Mucosa of gallbladder (tissue), 1 donor: Measurements from ENCODE around the gene ACTRT2. TPM values are rescaled to one million over a fixed set of nuclear protein-coding genes. Genes with fewer than 3 reads are reported as not detected.

ENCODE experiments used
- DNase-seq: peaks from one replicate; pipeline ENCODE4 v3.0.0-alpha.2; 2020; ENCODE audit warnings: low spot score
- total RNA-seq: library from RNA; stranded (reverse); gene quantifications from one replicate; pipeline ENCODE4 v1.2.1, GENCODE V29; 2021
- donor health status: DM: no; HTN: no; CAD: no.

Gene ACTRT2
- total RNA-seq, 1 donor from 2014 or later = not detected

- no peak for DNase-seq
Observed at GRCh38 chr1:3032371-3033039, 11.2 kb downstream of the ACTRT2 start.

DNA sequence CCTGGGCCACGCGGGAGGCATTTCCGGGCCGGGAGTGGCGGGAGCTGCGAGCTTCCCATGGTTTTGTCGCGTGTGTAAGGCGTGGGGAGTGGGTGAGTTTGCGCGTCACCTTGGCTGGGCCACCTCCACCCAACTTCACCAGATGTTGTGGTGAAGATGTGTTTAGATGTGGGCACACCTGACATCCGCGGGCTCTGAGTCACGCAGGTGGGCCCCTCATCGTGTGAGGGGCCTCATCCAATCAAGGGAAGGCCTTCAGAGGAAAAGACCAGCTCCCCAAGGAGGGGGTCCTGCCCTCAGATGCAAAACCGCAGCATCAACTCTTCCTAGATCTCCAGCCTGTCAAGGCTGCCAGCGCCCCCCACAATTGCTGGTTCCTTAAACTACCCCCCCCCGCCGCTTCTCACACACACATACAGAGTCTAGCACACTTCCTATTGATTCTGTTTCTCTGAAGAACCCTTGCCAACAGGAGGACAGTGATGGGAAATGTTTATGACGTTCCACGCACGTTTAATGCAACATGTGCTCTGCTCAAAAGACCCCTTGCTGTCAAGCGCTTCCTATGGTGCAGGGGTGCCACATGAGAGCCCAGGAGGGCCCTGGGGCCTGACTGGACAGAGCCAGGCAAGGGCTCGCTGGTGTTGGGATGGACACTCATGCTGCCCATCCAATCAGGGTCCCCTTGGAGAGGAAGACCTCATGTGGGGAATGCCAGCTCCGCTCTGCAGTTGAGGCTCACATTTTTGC lies 11.9 kb downstream of the ACTRT2 start:
- no peak for DNase-seq

DNA sequence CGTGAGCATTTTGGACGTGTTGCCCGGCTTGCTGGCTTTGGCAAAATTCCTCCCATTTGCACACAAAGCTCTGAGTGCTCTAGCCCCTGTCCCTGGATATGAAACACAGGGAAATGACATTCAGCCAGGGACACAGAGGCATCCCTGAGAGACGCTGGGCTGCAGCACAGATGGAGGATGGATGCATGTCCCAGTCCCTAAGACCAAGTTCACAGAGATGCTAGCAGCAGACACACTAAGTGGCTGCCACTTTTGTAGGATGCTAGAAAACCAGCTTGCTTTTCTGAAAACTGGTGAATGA lies 12.5 kb downstream of the ACTRT2 start:
- DNase-seq = no peak

GRCh38 chr1:3034162-3034561 lies 12.9 kb downstream of the ACTRT2 start:
- DNase-seq = no peak

- no peak for DNase-seq
Observed at GRCh38 chr1:3034728-3035562, 13.7 kb downstream of the ACTRT2 start.

DNA sequence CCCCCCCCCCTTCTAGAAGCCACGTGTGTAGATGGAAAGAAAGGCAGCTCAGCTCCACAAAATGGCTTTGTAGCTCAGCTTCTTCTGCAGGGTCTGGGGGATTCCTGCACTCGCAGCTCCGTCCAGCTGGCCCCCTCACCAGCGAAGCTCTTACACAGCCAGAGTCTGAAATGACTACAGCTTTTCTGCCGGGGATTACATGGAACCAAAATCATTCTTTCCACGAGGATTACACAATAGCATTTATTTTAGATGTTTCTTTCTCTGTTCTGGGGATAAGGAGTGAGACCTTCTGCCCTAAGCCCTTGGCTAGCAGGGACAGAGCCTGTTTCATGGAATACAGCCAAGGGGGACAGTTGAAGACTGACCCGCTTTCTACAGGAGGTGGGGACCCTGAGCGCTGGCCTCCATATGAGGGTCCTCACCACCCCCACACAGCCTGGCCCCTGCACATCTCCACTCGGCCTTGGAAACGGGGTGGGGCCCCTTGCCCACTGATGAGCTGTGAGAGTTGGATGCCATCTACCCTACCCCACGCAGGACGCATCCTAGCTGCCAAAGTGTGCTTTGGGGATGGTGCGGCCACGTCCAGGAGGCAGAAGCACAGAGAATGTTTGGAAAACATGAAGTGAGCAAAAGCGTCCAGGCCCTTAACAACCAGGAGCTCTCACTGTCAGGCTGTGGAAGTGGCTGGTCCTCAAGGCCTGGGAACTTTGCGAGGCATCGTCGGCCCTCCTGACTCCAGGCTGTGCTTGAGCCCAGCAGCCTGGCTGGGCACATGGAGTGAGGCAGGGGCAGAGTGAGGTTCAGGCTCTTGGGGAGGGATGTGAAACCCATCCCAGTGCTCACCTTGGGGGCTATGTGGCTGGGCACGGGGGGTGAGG lies 14.5 kb downstream of the ACTRT2 start:
- no peak for DNase-seq

- DNase-seq = no peak
Observed at GRCh38 chr1:3036447-3037280, 15.4 kb downstream of the ACTRT2 start.

DNA sequence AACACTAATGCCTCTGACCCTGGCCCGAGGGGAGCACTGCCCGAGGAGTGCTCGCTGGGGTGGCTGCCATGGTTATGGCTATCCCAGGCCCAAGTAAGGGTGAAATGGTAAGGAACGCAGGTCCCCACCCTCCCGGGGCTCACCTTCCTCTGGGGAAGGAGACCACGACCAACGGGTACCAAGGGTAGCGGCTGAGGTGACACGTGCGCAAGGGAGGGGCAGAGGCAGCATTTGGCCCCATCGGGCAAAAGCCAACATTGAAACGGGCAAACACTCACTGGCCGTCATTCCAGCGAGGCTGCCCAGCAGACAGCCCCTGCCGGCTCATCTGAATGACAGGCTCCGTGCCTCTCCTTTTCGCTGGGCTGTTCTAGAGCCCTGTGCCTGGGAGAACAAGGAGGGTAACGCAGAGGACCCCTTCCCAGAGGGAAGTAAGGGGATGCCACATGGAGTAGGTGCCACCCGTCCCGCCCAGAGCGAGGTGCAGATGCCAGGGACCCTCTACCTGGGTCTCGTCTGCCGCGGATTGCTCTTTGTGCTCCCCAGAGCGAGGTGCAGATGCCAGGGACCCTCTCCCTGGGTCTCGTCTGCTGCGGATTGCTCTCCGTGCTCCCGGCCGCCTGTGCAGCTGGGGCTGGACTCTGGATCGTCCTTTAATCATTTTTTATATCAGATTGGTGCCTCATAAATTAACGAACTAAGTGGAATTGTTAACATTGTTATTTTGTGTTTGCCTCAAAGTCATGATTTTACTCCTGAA lies 16.2 kb downstream of the ACTRT2 start:
- DNase-seq = no peak

GRCh38 chr1:3038113-3038551 lies 16.9 kb downstream of the ACTRT2 start:
- no peak for DNase-seq

DNA sequence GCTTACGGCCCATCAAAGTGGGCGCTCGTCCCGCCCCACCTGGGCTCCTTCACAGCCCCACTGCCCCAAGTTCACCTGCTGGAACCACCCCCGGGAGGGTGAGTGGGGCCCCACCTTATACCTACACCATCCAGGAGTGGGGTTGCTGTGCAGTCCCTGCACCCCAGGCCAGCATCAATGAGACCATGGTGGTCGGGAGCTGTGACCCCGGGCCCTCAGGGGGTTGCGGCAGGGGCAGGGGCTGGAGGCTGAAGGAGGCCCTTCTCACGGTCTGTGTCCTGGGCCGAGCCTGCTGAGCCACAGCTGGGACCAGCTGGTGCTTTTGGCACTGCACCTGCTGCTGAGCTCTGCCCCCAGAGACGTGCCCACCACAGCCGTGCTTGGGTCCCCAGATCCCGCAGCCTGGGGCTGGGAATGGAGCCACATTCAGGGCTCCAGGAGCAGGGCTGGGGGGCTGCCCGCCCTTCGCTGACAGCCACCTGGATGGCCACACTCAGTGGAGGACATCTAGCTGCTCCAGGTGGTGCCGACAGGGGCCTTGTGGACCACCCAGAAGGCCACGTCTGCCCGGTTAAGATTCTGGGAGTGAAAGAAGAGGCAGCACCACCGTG lies 17.4 kb downstream of the ACTRT2 start:
- DNase-seq = no peak

GRCh38 chr1:3040004-3040403 lies 18.7 kb downstream of the ACTRT2 start:
- DNase-seq = no peak

- DNase-seq = no peak
Observed at GRCh38 chr1:3042481-3042880, 21.2 kb downstream of the ACTRT2 start.

- no peak for DNase-seq
Observed at GRCh38 chr1:3049164-3049563, 27.9 kb downstream of the ACTRT2 start.

GRCh38 chr1:3049905-3050304 lies 28.6 kb downstream of the ACTRT2 start:
- no peak for DNase-seq

DNA sequence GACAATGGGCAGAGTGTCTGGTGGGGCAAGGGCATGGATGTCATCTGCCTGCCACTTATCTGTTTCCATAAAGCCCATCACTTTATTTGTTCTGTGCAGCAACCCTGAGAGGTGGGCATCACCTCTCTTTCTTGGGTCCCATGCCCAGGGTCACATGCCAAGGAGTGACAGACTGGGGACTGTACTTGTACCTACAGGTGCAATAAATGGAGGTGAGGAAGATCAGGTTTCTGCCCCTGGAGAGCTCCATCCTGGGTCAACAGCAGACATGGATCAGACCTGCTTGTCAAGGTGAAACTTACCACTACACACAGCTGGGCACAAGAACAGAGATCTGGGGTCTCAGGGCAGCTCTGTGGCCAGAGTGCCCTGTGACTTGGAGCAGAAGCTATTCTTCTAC lies 29.3 kb downstream of the ACTRT2 start:
- no peak for DNase-seq

DNA sequence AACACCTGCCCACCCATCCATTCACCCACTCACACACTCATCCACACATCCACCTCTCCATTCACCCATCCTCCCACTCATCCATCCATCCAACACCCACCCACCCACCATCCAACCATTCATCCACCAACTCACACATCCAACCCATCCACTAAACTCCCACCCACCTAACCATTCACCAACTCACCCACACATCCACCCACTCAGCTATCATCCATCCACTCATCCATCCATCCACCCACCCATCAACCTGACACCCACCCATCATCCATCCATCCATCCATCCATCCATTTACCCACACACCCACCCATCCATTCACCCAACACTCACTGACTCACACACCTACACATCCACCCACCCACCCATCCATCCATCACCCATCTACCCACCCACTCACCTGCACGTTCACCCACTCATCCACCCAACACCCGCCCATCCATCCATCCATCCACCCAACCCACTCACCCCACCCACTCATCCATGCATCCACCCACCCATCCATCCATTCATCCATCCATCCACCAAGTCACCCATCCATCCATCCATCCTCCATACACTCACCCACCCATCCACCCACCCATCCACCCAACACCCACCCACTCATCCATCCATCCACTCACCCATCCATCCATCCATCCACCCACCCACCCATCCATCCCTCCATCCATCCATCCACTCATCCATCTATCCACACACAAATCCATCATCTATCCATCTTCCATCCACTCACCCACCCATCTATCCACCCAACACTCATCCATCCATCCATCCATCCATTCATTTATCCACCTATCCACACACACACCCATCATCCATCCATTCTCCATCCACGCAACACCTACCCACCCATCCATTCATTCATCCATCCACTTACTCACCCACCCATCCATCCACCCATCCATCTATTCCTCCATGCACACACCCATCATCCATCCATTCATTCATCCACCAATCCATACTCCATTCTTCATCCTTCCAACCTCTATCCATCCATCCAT lies 30.3 kb downstream of the ACTRT2 start:
- no peak for DNase-seq

DNA sequence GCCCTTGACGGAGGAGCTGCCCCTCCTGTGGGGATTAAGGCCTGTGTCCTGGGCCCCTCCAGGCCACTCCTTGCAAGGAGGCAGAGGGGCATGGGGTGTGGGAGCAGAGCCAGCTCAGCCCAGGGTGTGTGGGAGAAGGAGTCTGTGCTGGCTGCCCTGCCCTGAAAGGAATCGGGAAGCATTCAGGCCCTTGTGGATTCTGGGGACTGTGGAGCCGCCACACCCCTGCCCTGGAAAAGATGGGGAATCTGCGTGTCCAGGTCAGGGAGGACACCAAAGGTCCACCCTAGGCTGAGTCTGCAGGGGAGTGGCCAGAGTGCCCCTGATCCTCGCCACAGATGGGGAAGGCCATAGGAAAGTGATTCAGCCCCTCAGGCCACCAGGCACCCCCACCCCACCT lies 31.2 kb downstream of the ACTRT2 start:
- DNase-seq = no peak

- no peak for DNase-seq
Observed at GRCh38 chr1:3053366-3053980, 32.2 kb downstream of the ACTRT2 start.
